DND-41 (cell line): ENCODE data around the gene LMF2.
"Not testable (repeated sequence)": the region's sequence is repeated elsewhere in the genome, so short reads cannot be mapped to it uniquely, and the experiment has no call there.

Experiments
- EZH2 ChIP-seq: IDR thresholded peaks from 3 replicates; pipeline ENCODE4 v1.6.1; 2012; ENCODE audit warnings: borderline replicate concordance, low read depth, mild to moderate bottlenecking, moderate library complexity, low read length, inconsistent platforms; ENCODE audit not compliant: severe bottlenecking
- TF ChIP-seq, protein P1 (sequence below): IDR thresholded peaks from 2 replicates; pipeline ENCODE4 v1.5.1; 2012; ENCODE audit warnings: borderline replicate concordance, low read length, moderate library complexity, mild to moderate bottlenecking; ENCODE audit not compliant: poor library complexity, severe bottlenecking; ENCODE audit errors: extremely low read depth

DNA sequence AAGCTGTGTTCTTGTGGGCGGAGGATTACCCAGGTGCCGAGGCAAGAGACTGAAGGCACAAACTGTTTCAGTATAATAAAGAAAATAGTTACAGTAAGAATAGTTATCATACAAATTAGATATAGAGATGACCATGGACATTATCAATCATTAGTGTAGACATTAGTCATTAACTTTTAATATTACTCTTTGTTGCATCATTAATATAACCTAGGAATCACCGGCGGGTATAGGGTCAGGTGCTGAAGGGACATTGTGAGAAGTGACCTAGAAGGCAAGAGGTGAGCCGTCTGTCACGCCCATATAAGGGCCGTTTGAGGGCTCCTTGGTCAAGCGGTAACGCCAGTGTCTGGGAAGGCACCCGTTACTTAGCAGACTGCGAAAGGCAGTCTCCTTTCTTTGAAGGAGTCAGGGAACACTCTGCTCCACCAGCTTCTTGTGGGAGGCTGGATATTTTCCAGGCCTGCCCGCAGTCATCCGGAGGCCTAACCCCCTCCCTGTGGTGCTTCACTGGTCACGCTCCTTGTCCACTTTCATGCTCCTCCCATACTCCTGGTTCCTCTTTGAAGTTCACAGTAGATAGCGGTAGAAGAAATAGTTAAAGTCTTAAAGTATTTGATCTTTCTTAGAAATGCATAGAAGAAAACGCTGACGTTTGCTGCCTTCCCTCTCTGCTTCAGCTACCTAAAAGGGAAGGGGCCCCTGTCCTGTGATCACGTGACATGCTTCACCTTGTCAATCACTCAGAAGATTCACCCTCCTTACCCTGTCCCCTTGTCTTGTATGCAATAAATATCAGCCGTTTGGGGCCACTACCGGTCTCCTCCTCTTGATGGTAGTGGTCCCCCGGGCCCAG, 26.6 kb upstream of the LMF2 start:
- TF ChIP-seq, protein P1, sequence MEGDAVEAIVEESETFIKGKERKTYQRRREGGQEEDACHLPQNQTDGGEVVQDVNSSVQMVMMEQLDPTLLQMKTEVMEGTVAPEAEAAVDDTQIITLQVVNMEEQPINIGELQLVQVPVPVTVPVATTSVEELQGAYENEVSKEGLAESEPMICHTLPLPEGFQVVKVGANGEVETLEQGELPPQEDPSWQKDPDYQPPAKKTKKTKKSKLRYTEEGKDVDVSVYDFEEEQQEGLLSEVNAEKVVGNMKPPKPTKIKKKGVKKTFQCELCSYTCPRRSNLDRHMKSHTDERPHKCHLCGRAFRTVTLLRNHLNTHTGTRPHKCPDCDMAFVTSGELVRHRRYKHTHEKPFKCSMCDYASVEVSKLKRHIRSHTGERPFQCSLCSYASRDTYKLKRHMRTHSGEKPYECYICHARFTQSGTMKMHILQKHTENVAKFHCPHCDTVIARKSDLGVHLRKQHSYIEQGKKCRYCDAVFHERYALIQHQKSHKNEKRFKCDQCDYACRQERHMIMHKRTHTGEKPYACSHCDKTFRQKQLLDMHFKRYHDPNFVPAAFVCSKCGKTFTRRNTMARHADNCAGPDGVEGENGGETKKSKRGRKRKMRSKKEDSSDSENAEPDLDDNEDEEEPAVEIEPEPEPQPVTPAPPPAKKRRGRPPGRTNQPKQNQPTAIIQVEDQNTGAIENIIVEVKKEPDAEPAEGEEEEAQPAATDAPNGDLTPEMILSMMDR = not testable (repeated sequence)
- TF ChIP-seq EZH2 = not testable (repeated sequence)
